GM23338 (cell line): ENCODE measurements around the gene SEMA7A. TPM values are rescaled to one million over a fixed set of nuclear protein-coding genes. Genes with fewer than 3 reads are reported as not detected.

ENCODE experiments used
- ATAC-seq: fragments of 200-7000 bp; cut with Tn5 transposase; 3 replicates; pipeline ENCODE4 v1.9.1; 2020
- DNase-seq: peaks from one replicate; pipeline ENCODE4 v3.0.0-alpha.2; 2015; ENCODE audit warnings: low spot score
- H2AFZ ChIP-seq: fragments of 200-600 bp; sonication (generic); 2 replicates; pipeline ENCODE4 v1.8.0; 2016; ENCODE audit warnings: antibody characterized with exemption, mild to moderate bottlenecking, moderate library complexity
- H3F3A ChIP-seq: fragments of 200-600 bp; sonication (generic); replicated peaks from 2 replicates; pipeline ENCODE4 v1.8.0; 2017; ENCODE audit warnings: antibody characterized with exemption, mixed run types, low read depth
- H3K27ac ChIP-seq: fragments of 200-600 bp; sonication (generic); 2 replicates; pipeline ENCODE4 v1.6.1; 2016; ENCODE audit warnings: low read depth
- H3K27me3 ChIP-seq: fragments of 200-600 bp; sonication (generic); 2 replicates; pipeline ENCODE4 v1.8.0; 2016; ENCODE audit warnings: mild to moderate bottlenecking, mixed run types, moderate library complexity; ENCODE audit not compliant: insufficient read depth
- H3K36me3 ChIP-seq: fragments of 200-600 bp; sonication (generic); 2 replicates; pipeline ENCODE4 v1.8.0; 2016; ENCODE audit warnings: mild to moderate bottlenecking; ENCODE audit not compliant: insufficient read depth
- H3K4me1 ChIP-seq: fragments of 200-600 bp; sonication (generic); 2 replicates; pipeline ENCODE4 v1.8.0; 2016; ENCODE audit warnings: mild to moderate bottlenecking, moderate library complexity; ENCODE audit not compliant: insufficient read depth
- H3K4me2 ChIP-seq: fragments of 200-600 bp; sonication (generic); 2 replicates; pipeline ENCODE4 v1.7.1; 2017; ENCODE audit warnings: mixed run types
- H3K4me3 ChIP-seq: fragments of 200-600 bp; sonication (generic); 2 replicates; pipeline ENCODE4 v1.6.1; 2016; ENCODE audit warnings: mixed run types
- H3K79me2 ChIP-seq: fragments of 200-600 bp; sonication (generic); replicated peaks from 2 replicates; pipeline ENCODE4 v1.8.0; 2017; ENCODE audit warnings: mild to moderate bottlenecking; ENCODE audit not compliant: insufficient read depth
- H3K9me2 ChIP-seq: fragments of 200-600 bp; sonication (generic); 2 replicates; pipeline ENCODE4 v1.8.0; 2017; ENCODE audit not compliant: insufficient read depth
- H4K20me1 ChIP-seq: fragments of 200-600 bp; sonication (generic); replicated peaks from 2 replicates; pipeline ENCODE4 v1.8.0; 2017; ENCODE audit warnings: mild to moderate bottlenecking; ENCODE audit not compliant: insufficient read depth
- H3K27ac Mint-ChIP-seq: 2 replicates; pipeline ENCODE4 v1.8.0; 2020; ENCODE audit warnings: inconsistent platforms, mild to moderate bottlenecking, moderate library complexity, mixed read lengths
- H3K27me3 Mint-ChIP-seq: 3 replicates; pipeline ENCODE4 v1.8.0; 2022; ENCODE audit warnings: low read depth, mild to moderate bottlenecking, moderate library complexity, mixed read lengths, inconsistent platforms; ENCODE audit not compliant: insufficient read depth, poor library complexity
- H3K36me3 Mint-ChIP-seq: 3 replicates; pipeline ENCODE4 v1.8.0; 2021; ENCODE audit warnings: low read depth, mild to moderate bottlenecking, inconsistent platforms, moderate library complexity, mixed read lengths
- H3K4me1 Mint-ChIP-seq: 3 replicates; pipeline ENCODE4 v1.8.0; 2020; ENCODE audit warnings: mild to moderate bottlenecking, inconsistent platforms, mixed read lengths
- H3K4me3 Mint-ChIP-seq: 3 replicates; pipeline ENCODE4 v1.8.0; 2021; ENCODE audit warnings: moderate library complexity, mild to moderate bottlenecking, inconsistent platforms, mixed read lengths
- H3K9me3 Mint-ChIP-seq: 3 replicates; pipeline ENCODE4 v1.8.0; 2020; ENCODE audit warnings: moderate library complexity, mild to moderate bottlenecking, inconsistent platforms, mixed read lengths
- CTCF ChIP-seq, 2 experiments: fragments of 200-600 bp in 1 of 2; sonication (generic) in 1 of 2; conservative IDR thresholded peaks; 2 replicates each; pipeline versions ENCODE4 v1.5.1 to v1.6.1; 2016 to 2017; ENCODE audit warnings: antibody characterized with exemption in 2 of 2, low read depth in 2 of 2, mild to moderate bottlenecking in 2 of 2, moderate library complexity in 1 of 2
- ETS1 ChIP-seq: IDR thresholded peaks from 2 replicates; pipeline ENCODE4 v1.6.1; 2016; ENCODE audit warnings: antibody characterized with exemption
- EZH2 ChIP-seq: fragments of 200-600 bp; sonication (generic); IDR thresholded peaks from one replicate; pipeline ENCODE4 v1.8.0; 2017; ENCODE audit warnings: antibody characterized with exemption, mild to moderate bottlenecking, low read depth; ENCODE audit not compliant: unreplicated experiment
- EZH2phosphoT487 ChIP-seq: fragments of 200-600 bp; sonication (generic); IDR thresholded peaks from one replicate; pipeline ENCODE4 v1.8.1; 2018; ENCODE audit warnings: antibody characterized with exemption; ENCODE audit not compliant: unreplicated experiment
- JUNB ChIP-seq: IDR thresholded peaks from one replicate; pipeline ENCODE4 v1.6.1; 2016; ENCODE audit warnings: antibody characterized with exemption; ENCODE audit not compliant: unreplicated experiment
- NANOG ChIP-seq: IDR thresholded peaks from 2 replicates; pipeline ENCODE4 v1.6.1; 2016; ENCODE audit warnings: antibody characterized with exemption, borderline replicate concordance
- POLR2AphosphoS5 ChIP-seq: IDR thresholded peaks from 2 replicates; pipeline ENCODE4 v1.6.1; 2016; ENCODE audit warnings: antibody characterized with exemption, low read depth
- REST ChIP-seq: IDR thresholded peaks from one replicate; pipeline ENCODE4 v1.6.1; 2018; ENCODE audit warnings: antibody characterized with exemption; ENCODE audit not compliant: unreplicated experiment
- STAT1 ChIP-seq: IDR thresholded peaks from one replicate; pipeline ENCODE4 v1.6.1; 2016; ENCODE audit warnings: antibody characterized with exemption; ENCODE audit not compliant: unreplicated experiment
- ZNF114 ChIP-seq: fragments of 250-450 bp; sonication (Bioruptor Pico); IDR thresholded peaks from 2 replicates; pipeline ENCODE4 v1.5.0; 2020; ENCODE audit warnings: mild to moderate bottlenecking, moderate library complexity
- ZNF331 ChIP-seq: fragments of 250-450 bp; sonication (Bioruptor Pico); IDR thresholded peaks from 2 replicates; pipeline ENCODE4 v1.5.0; 2020; ENCODE audit warnings: low read depth, mild to moderate bottlenecking, moderate library complexity
- ZNF462 ChIP-seq: fragments of 250-450 bp; sonication (Bioruptor Pico); IDR thresholded peaks from 2 replicates; pipeline ENCODE4 v1.5.0; 2020; ENCODE audit warnings: mild to moderate bottlenecking, moderate library complexity
- polyA plus RNA-seq: library from polyadenylated mRNA; unstranded; fragments of >200 nt; fragmentation: Nextera tagmentation; extraction: Ambion mirVana; gene quantifications from 2 replicates; pipeline ENCODE4 v1.2.1, GENCODE V29; 2016
- total RNA-seq: library from RNA; depleted of rRNA; stranded (reverse); fragments of >200 nt; shearing (Covaris generic); gene quantifications from 2 replicates; pipeline ENCODE4 v1.2.3, GENCODE V29; 2014

Gene SEMA7A
- total and polyA plus RNA-seq, 2 experiments from 2014 or later, result 2.0 to 14.1 TPM

GRCh38 chr15:74414603-74415338 is 19.0 kb downstream of the SEMA7A start:
- H3K27me3 ChIP-seq, result no peaks in the 10 kb centered on the region

More at GRCh38 chr15:74414603-74415338, 19.0 kb downstream of the SEMA7A start:
- Mint-ChIP-seq H3K9me3 (no peaks in the 10 kb centered on the region; the same call in 2 of the 3 replicates), H3K4me3 (no peak overlapping the region), H3K27me3 (peaks cover 3% of the 10 kb centered on the region), H3K36me3 (peaks cover 10% of the 10 kb centered on the region), H3K4me1 (no peaks in the 10 kb centered on the region), H3K27ac (no peak overlapping the region)
- ATAC-seq, result no peak
- no peak for DNase-seq
- Histone ChIP-seq H3K36me3 (no peaks in the 10 kb centered on the region), H3K9me2 (no peaks in the 10 kb centered on the region), H3F3A (no peaks in the 10 kb centered on the region), H3K4me1 (no peaks in the 10 kb centered on the region), H3K4me3 (no peak overlapping the region), H3K27ac (no peak overlapping the region), H3K79me2 (peaks cover 4% of the 10 kb centered on the region), H2AFZ (no peak overlapping the region), H4K20me1 (no peaks in the 10 kb centered on the region; the same call in 1 of the 2 replicates), H3K4me2 (no peak overlapping the region)
- TF ChIP-seq ZNF114 (CRISPR knock-in tag) (no peak), JUNB (no peak), STAT1 (no peak), EZH2 (no peak), CTCF (conservative IDR thresholded peaks at IDR 0.05; ENCODE audit: low read depth in 2 of 2) (no peak), REST (no peak), ZNF331 (CRISPR knock-in tag) (no peak), NANOG (no peak), EZH2phosphoT487 (no peak), ZNF462 (CRISPR knock-in tag) (no peak), ETS1 (no peak), POLR2AphosphoS5 (no peak)
